HG03521 (cell line): Measurements from ENCODE around the gene SP1.
A peak's percentile ranks its signal among the peaks of the same experiment; 100 is the strongest.
"Not testable (repeated sequence)": the region's sequence is repeated elsewhere in the genome, so short reads cannot be mapped to it uniquely, and the experiment has no call there.

Source experiments
- ATAC-seq: cut with Tn5 transposase; IDR thresholded peaks from one replicate; pipeline ENCODE4 v1.9.1; 2021; ENCODE audit warnings: mild to moderate bottlenecking, moderate library complexity; ENCODE audit not compliant: unreplicated experiment

The SP1 gene

DNA sequence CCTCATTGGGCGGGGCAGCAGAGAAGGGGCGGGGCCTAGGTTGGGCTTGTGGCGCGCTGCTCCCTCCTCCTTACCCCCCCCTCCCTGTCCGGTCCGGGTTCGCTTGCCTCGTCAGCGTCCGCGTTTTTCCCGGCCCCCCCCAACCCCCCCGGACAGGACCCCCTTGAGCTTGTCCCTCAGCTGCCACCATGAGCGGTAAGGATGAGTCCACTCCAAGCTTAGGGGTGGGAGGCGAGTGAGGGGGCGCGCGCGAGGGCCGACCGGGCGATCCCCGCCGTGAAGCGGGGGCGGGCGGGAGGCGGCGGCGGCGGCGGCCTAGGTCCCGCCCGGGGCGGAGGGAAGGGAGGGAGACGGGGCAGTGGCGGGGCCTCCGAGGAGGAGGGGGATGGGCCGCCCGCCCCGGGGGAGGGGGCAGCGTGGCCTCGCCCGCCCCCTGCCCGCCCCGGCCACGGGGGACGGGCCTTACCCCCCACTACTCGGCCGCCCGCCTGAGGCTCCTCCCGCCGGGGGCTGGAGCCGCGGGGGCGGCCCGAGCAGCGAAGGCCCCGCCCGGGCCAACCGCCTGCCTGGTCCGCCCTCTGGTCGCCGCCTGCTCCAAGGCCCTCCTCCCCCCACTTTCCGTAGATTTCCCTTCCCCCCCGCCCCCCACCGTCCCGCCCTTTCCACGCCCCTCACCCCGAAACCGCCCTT, at the start of gene SP1:
Gene SP1 (plus strand): TSS at position 73 of the 690 bp plus-strand sequence. CDS start 116 bp downstream, at position 189.
- ATAC-seq, result peak; percentile 42

DNA sequence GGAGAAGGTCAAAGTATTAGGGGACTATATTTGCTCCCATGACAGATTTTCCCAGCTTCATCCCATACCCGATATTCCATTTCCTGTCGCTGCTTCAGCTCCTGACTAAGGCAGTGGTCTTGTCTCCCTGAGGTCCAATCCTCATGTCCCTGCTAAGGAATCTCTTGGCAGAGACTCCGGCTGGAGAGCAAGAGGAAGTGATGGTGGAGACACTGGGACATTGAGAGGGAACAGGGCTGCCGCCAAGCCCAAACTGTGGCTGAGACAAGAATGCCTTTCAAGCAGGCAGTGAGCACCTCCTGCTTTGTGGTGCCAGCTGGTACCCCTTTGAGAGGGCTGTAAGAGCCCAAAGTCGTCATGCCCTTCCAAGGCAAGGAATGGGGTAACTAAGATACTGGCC, 49.3 kb upstream of the SP1 start:
- ATAC-seq, result no peak

DNA sequence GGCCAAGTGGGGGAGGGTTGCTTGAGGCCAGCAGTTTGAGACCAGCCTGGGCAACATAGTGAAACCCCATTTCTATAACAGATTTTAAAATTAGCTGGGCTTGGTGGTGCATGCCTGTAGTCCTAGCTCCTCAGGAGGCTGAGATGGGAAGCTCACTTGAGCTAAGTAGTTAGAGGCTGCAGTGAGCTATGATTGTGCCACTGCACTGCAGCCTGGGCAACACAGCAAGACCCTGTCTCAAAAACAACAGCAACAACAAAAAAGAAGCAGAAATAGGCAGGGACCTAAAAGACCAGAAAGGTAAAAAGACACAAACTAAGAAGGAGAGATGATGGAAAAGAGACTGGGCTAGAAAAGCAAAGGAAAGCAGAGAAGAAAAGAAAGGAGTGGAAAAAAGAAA, 47.6 kb upstream of the SP1 start:
- not testable (repeated sequence) for ATAC-seq

DNA sequence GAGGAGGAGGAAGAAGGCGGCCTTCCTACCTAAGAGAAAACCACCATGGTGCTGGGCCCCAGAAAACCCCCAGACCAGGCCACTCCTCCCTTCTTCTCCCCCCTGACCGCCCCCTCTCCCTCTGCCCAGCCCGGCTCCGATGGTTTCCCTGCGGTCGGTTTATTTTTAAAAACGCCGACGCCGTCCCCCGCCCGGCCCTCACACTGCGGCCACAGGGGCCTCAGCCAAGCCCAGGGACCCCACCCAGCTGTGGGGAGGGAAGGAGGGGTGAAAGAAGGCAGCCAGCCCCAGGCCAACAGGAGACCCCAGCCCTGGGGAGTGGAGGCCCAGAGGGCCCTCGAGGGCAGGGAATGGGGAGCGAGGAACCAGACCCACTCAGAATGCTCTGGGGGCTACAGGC, 47.2 kb upstream of the SP1 start:
- no peak for ATAC-seq

DNA sequence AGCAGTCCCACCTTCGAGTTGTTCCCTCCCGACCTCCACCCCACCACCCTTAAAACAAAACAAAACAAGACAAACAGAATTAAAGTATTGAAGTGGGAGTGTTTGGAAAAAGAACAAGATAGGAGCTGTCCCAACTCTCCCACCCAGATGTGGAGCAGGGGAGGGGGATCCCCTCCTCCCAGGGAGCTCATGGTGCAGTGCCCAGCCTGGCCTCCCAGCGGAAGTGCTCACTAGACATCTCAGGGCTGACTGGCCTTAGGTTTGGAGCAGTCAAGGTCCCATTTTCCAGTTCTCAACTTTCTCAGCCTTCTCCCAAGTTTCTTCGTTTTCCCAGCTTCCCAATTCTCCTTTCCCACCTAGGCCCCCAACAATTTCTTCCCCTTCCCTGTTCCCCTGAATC, 46.7 kb upstream of the SP1 start:
- no peak for ATAC-seq

DNA sequence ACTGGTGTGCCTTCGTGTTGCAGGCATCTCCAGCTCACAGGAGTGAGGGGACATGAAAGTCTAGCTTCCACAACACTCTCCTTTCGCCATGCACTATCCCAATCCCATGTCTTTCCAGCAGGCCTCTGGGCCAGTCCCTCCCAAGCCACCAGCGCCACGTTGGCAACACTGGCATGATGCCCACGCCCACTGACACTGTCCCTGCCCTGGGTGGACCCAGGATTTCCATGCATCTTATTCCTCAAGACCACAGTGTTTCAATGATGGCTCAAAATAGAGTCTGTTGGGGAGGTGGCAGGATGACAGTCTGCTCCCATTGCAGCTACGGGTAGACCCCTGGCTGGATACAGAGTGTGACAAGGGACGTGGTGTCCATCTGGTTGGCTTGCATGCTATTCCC, 46.1 kb upstream of the SP1 start:
- ATAC-seq, result no peak

DNA sequence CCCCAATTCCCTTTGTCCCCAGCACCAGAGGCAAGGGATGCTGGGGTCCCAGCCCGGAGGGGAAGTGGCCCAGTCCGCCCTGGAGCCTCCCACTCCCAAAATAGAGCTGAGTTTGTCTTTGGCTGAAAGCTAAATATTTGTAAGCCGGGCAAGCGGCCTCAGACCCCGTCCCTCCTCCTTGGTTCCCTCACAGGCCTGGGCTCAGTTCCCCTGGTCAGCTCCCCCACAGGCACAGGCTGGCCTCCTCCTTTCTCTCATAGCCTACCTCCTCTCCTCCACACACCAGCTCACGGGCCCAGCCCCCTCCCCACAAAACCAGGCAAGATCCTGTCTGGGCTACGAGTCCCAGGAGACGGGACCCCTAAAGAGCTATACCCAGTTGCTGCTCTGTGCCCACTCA, 45.2 kb upstream of the SP1 start:
- ATAC-seq, result no peak

DNA sequence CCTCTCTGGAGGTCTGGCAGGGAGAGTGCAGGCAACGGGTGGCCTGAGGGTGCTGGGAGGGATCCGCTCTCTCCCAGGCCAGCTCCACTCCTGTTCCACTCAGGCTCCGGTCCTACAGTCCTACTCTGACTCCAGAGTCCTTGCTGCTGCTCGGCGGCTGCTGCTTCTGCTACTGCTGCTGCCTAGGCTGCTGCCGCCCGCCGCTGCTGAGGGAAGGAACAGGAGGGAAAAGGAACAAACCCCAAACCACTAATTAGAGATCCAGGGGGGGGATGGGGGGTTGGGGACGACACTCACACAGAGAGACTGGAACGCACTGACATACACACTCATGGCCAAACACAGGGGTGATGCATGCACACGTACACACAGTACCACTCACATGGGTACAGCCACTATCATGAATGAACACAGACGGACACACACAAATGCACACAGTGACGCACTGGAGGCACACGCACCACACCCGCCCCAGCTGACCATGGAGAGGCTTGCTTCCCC, 43.7 kb upstream of the SP1 start, which contains the start of gene SP7:
Gene SP7 (minus strand): TSS at position 174 of the 501 bp plus-strand sequence. CDS start 708 bp downstream, outside the sequence.
- no peak for ATAC-seq

DNA sequence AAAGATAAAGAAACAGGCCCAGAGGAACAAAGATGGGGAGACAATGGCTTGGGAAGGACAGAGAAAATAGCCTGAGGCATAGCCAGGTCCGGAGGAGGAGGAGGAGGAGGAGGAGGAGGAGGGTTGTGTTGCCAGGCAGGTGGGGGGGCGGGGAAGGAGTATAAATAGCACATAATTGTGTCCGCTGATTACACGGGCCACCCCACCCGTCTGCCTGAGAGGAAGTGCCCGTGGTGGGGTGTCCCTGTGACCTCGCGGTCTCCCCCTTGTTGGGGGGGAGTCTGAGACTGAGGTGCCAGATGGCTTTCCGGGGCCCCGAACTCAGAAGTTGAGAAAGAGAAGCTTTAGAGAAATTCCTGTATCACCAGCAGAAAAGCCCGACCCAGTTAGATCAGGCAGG, 42.0 kb upstream of the SP1 start:
- no peak for ATAC-seq

DNA sequence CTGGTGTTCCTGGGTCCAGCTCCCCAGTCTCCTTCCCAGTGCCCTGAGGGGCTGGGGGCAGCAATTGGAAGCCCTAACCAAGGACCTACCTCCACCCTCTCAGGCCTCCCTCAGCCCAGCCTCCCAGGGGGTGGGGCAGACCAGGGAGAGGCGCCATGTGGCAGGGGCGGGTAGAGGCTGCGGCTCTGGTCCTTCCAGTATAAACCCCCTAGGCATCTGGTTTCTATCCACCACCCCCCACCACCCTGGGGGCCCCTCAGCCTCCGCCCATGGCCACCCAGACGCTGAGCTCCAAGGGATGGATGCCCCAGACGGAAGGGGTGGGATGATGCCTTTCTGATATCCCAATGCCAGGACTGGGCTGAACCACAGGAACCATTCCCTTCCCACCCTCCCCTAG, 41.1 kb upstream of the SP1 start:
- no peak for ATAC-seq

DNA sequence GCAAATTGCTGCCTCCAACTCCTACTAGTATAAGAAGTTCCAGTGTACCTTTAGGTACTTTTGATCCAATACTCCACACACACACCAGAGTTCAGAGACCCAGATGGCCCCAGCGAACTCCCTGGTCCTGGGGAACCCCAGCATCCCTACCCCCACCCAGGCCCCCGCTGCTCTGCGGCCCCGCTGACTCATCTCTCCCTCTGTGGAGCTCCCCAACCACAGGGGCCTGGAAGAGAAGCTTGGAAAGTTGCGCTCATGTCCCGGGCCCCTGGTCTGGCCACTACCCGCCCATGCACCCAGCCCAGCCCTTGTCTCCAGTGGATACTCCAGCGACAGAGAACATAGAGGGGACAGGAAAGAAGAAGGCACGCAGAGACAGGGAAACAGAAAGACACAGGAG, 39.6 kb upstream of the SP1 start:
- no peak for ATAC-seq

DNA sequence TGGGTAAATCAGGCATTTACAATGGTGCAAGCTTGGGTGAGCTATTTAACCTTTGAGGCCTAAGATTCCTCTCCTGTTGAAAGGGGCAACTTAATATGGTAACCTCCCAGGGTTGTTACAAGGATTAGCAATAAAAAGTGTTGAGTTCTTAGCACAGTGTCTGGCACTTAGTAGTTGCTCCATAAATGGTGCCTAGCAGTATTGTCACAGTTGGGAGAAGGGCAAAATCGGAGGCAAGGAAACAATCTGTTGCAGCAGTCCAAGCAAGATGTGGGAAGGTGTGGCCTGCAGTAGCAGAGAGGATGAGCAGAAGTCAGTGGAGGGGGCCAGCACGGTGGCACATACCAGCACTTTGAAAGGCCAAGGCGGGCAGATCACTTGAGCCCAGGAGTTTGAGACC, 36.5 kb upstream of the SP1 start:
- no peak for ATAC-seq

DNA sequence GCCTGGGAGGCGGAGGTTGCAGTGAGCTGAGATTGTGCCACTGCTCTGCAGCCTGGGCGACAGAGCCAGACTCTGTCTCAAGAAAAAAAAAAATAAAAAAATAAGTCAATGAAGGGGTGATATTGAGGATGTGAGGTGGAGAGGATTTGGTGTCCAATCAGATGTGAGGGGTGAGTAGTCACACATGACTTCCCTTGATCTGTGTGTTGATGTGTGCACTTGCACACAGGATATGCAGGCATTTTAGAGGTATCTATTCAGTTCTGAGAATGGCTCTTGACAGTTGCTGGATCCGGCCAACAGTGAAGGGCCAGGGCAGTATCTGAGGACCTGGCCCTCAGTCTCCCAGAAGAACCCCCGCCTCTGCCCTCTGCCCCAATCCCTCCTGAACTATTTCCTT, 36.0 kb upstream of the SP1 start:
- no peak for ATAC-seq

DNA sequence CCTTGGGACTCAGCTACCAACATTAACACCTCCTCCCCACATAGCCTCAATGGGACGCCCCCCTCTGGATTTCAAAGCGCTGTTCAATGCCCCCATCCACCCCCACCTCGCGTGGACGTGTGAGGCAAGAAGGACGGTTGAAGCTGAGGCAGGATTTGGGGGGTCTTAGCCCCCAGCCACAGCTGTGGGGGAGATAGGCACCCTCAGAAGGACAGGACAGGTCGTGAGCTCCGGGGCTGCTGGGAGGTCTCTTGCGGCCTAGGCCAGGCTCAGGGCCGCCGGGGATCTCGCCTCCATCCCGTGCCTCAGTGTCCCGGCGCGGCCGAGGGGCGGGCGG, 35.5 kb upstream of the SP1 start:
- ATAC-seq, result no peak

DNA sequence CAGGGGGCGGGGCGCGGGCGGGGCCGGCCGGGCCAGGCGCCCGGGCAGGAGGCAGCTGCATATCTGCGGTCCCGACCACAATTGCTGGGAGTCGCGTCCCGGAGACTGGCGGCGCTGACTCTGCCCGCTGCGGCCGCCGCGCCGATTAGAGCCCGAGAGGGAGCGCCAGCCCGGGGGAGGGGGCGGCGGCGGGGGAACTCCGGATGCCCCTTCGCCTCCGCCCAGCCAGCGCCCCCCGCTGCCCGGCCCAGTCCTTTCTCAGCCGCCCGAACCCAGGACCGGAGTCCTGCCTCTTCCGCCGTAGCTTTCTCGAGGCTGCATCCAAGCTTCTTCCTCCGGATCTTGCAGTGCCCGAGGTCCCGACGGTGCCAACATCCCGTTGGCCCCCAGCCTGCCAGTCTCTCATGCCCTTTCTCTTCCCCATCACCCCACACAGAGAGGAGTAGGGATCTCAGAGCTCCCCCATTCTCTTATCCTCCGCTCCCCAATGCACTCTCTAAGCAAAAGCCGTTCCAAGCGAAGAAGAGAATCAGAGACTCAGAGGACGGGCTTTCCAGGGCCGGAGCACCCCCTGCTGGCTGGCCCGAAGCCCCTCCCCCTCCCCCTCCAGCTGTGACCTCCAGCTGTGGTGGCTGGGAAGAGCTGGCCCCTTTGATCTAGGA, 35.0 kb upstream of the SP1 start:
- ATAC-seq, result no peak

DNA sequence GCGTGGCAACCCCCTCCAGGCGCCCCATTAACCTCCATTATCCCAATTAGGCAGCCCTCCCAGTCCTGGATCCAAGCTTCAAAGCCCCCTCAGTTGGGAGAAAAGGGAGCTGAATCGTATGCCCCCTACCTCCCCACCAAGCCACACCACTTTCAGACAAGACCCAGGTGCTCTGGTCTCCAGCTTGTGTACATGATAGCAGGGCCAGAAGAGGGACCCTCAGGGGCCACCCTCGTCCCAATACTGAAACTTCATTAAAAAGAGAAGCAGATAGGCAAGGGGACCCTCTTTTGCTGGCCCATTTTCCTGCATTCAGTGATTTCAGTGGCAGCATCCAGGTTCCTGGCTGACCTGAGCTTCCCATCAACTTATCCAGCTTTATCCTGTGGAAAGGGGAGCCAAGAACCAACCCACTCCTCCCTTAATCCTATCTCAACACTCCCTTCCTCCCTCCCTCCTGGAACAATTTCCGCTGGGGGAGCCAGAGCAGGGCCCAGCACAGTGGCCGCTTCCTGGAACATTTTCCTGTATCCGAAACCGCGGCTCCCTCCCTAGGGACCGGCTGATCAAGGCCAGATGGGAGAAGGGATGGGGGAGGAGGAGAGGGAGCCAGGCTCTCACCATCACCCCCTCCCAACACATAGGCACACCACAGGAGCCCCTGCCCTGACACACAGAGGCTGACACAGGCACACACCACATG, 34.3 kb upstream of the SP1 start:
- ATAC-seq, result no peak

DNA sequence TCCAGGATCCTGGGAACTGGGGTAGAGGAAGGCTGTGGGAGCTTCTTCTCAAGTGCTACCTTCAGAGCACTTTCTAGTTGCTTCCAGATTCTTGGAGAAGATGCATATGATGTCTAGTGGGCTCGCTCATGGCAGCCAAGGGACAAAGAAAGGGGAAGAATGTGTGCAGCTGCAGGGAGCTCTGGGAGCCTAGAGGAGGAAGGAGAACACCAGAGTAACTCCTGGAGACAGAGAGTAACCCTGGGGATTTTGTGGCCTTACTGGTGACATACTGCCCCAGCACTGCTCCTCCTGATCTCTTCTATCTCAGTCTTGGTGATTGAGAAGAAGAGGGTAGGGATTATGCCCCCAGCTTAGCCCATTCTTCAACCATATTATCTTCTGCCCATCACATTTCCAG, 33.5 kb upstream of the SP1 start:
- ATAC-seq, result no peak

DNA sequence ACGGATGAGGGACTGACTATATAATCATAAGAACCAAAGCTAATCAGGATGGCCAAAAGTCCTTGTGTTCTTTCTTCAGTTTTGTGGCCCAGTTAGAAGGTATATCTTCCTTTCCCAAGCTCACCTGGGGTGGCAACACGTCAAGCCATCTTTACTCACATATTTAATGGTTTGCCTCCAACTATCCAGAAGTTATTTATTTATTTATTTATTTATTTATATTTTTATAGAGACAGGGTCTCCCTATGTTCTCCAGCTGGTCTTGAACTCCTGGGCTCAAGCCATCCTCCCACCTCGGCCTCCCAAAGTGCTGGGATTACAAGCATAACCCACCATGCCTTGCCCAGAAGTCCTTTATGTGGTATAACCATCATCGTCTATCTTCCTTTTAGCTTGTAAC, 32.1 kb upstream of the SP1 start:
- no peak for ATAC-seq

DNA sequence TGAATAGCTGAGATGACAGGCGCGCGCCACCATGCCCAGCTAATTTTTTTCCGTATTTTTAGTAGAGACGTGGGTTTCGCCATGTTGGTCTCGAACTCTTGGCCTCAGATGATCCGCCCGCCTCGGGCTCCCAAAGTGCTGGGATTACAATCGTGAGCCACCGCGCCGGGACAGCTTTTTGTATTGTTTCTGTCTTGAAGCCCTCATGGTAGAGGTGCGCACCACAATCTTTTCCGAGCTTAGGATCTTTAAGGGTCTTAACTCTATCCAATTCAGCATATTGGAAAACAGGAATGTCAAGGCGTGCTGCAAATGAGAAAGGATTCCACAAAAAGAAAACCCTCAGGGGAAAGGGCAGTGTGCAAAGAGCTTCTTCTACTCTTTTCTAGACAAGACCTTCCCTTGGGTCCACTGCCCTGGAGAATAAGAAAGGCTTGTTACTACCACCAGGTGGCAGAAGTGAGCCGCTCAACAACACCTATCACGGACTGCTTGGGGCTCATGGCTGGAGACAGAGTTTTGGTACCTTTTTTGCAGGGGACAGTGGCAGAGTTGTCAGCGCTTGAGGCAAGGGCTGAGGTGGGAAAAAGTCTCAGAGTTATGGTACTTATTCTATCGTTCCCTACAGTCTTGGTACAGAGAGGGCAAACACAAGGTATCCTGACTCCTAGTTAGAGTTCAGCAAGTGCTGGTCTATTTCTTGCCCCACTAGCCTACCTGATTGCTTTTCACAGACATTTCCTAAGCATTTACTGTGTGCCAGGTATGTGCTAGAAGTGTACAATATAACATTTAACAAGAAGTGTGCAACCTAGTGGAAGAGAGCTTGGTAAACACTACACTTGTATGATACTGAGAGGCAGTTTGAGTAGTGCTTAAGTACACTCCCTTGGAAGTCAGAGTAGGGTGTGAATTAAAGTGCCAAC, 27.4 kb upstream of the SP1 start:
- peak; percentile 82 for ATAC-seq

DNA sequence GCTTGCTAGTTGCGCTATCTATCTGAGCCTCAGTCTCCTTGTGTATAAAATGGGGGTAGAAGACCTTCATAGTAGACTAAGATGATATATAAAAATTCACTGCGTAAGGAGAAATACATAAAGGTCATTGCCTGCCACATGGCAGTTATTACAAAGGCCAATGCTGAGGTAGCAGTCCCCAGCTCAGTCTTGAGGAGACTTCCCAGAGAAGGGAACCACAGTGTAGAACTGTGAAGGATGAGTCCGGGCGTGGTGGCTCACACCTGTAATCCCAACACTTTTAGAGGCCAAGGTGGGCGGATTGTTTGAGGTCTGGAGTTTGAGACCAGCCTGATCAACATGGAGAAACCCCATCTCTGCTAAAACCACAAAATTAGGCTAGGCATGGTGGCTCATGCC, 26.7 kb upstream of the SP1 start:
- no peak for ATAC-seq

DNA sequence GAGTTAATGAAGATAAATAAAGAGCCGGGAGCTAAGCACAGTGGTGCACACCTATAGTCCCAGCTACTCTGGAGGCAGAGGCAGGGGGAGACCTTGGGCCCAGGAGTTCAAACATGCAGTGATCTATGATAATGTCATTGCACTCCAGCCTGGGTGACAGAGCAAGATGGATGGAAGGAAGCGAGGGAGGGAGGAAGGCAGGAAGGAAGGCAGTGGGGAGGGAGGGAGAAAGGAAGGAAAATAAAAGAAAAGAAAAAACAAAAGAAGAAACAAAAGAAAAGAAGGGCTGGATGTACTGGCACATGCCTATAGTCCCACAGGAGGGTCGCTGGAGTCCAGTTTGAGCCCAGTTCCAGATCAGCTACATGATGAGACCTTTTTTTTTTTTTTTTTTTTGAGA, 24.9 kb upstream of the SP1 start:
- ATAC-seq, result no peak
